Neural cell (in vitro differentiated cells): ENCODE results near the gene TPM1. TPM values are rescaled to one million over a fixed set of nuclear protein-coding genes. Genes with fewer than 3 reads are reported as not detected.

Source experiments
- H2AFZ ChIP-seq: fragments of 200-600, 300-800 bp; sonication (generic), shearing (Covaris generic); 2 replicates; pipeline ENCODE4 v1.6.0; 2014; ENCODE audit warnings: low read depth, mild to moderate bottlenecking, antibody characterized with exemption, low read length, moderate library complexity
- H3F3A ChIP-seq: fragments of 200-600 bp; shearing (Covaris generic); 2 replicates; pipeline ENCODE4 v1.6.1; 2016; ENCODE audit warnings: mild to moderate bottlenecking, moderate library complexity, mixed read lengths, antibody characterized with exemption, low read length; ENCODE audit not compliant: insufficient read depth, poor library complexity, severe bottlenecking
- H3K27ac ChIP-seq: fragments of 200-600, 300-800 bp; sonication (generic), shearing (Covaris generic); 2 replicates; pipeline ENCODE4 v1.5.1; 2014; ENCODE audit warnings: mild to moderate bottlenecking, low read length, moderate library complexity
- H3K27me3 ChIP-seq: fragments of 300-800, 200-600 bp; sonication (generic), shearing (Covaris generic); 2 replicates; pipeline ENCODE4 v1.6.0; 2014; ENCODE audit warnings: mild to moderate bottlenecking, low read depth, low read length, moderate library complexity; ENCODE audit not compliant: insufficient read depth
- H3K36me3 ChIP-seq: fragments of 300-800, 200-600 bp; sonication (generic), shearing (Covaris generic); 2 replicates; pipeline ENCODE4 v1.5.1; 2014; ENCODE audit warnings: mild to moderate bottlenecking, antibody characterized with exemption, low read length, moderate library complexity; ENCODE audit not compliant: insufficient read depth
- H3K4me2 ChIP-seq: fragments of 300-800, 200-600 bp; sonication (generic), shearing (Covaris generic); 2 replicates; pipeline ENCODE4 v1.6.0; 2014; ENCODE audit warnings: mild to moderate bottlenecking, low read length
- H3K4me3 ChIP-seq: fragments of 300-800, 200-600 bp; sonication (generic), shearing (Covaris generic); 2 replicates; pipeline ENCODE4 v1.5.1; 2014; ENCODE audit warnings: mild to moderate bottlenecking, low read length, moderate library complexity
- H3K79me2 ChIP-seq: fragments of 200-600 bp; shearing (Covaris generic); replicated peaks from 2 replicates; pipeline ENCODE4 v1.6.0; 2014; ENCODE audit warnings: mild to moderate bottlenecking, low read length, moderate library complexity; ENCODE audit not compliant: insufficient read depth
- H3K9ac ChIP-seq: fragments of 300-800, 200-600 bp; sonication (generic), shearing (Covaris generic); 2 replicates; pipeline ENCODE4 v1.6.1; 2016; ENCODE audit warnings: mild to moderate bottlenecking, low read length, mixed read lengths
- H3K9me2 ChIP-seq: fragments of 200-600 bp; shearing (Covaris generic); 2 replicates; pipeline ENCODE4 v1.6.1; 2016; ENCODE audit warnings: mild to moderate bottlenecking, low read length, mixed read lengths; ENCODE audit not compliant: insufficient read depth
- H3K9me3 ChIP-seq: fragments of 200-600, 300-800 bp; sonication (generic), shearing (Covaris generic); 2 replicates; pipeline ENCODE4 v1.6.1; 2016; ENCODE audit warnings: mild to moderate bottlenecking, mixed run types, low read length, moderate library complexity, mixed read lengths
- H4K20me1 ChIP-seq: fragments of 200-600 bp; shearing (Covaris generic); 2 replicates; pipeline ENCODE4 v1.6.1; 2016; ENCODE audit warnings: mild to moderate bottlenecking, mixed run types; ENCODE audit not compliant: insufficient read depth
- CTCF ChIP-seq: fragments of 450-650 bp; IDR thresholded peaks from 2 replicates; pipeline ENCODE4 v1.5.1; 2014; ENCODE audit warnings: antibody characterized with exemption, mild to moderate bottlenecking, moderate library complexity; ENCODE audit not compliant: poor library complexity, severe bottlenecking
- EP300 ChIP-seq: fragments of 450-650 bp; conservative IDR thresholded peaks from 2 replicates; pipeline ENCODE4 v1.6.1; 2014; ENCODE audit warnings: antibody characterized with exemption, mild to moderate bottlenecking, moderate library complexity; ENCODE audit not compliant: poor library complexity, severe bottlenecking
- EZH2 ChIP-seq: fragments of 200-600, 300-800 bp; shearing (Covaris generic), sonication (generic); IDR thresholded peaks from 2 replicates; pipeline ENCODE4 v1.6.1; 2014; ENCODE audit warnings: antibody characterized with exemption, low read length, borderline replicate concordance, mild to moderate bottlenecking; ENCODE audit not compliant: insufficient read depth, poor library complexity, severe bottlenecking
- MXI1 ChIP-seq: fragments of 450-650 bp; conservative IDR thresholded peaks from 2 replicates; pipeline ENCODE4 v1.6.1; 2014; ENCODE audit warnings: antibody characterized with exemption, mild to moderate bottlenecking; ENCODE audit not compliant: poor library complexity, severe bottlenecking
- POLR2AphosphoS5 ChIP-seq: IDR thresholded peaks from 2 replicates; pipeline ENCODE4 v1.6.1; 2012
- RAD21 ChIP-seq: fragments of 450-650 bp; conservative IDR thresholded peaks from 2 replicates; pipeline ENCODE4 v1.6.1; 2014; ENCODE audit warnings: antibody characterized with exemption, mild to moderate bottlenecking, moderate library complexity
- REST ChIP-seq: IDR thresholded peaks from 2 replicates; pipeline ENCODE4 v1.6.1; 2012; ENCODE audit warnings: borderline replicate concordance
- SMC3 ChIP-seq: fragments of 450-650 bp; conservative IDR thresholded peaks from 2 replicates; pipeline ENCODE4 v1.6.1; 2014; ENCODE audit warnings: antibody characterized with exemption, mild to moderate bottlenecking, moderate library complexity; ENCODE audit not compliant: poor library complexity
- TAF1 ChIP-seq: IDR thresholded peaks from 2 replicates; pipeline ENCODE4 v1.6.1; 2012; ENCODE audit warnings: low read depth
- polyA plus RNA-seq: library from polyadenylated mRNA; depleted of rRNA; stranded (reverse); fragments of >200 nt; gene quantifications from 2 replicates; pipeline ENCODE4 v1.2.3, GENCODE V29; 2014

The TPM1 gene
- polyA plus RNA-seq, 1 donor from 2014 or later: 254 TPM

- Histone ChIP-seq H3K36me3 (no peaks in the 10 kb centered on the region), H3K9me3 (no peaks in the 10 kb centered on the region), H3F3A (no peaks in the 10 kb centered on the region), H3K9ac (no peak overlapping the region), H3K27ac (no peak overlapping the region), H3K4me2 (no peak overlapping the region), H2AFZ (no peak overlapping the region), H3K4me3 (no peak overlapping the region), H3K9me2 (no peaks in the 10 kb centered on the region), H4K20me1 (no peaks in the 10 kb centered on the region), H3K27me3 (no peaks in the 10 kb centered on the region), H3K79me2 (no peaks in the 10 kb centered on the region)
- TF ChIP-seq MXI1 (no peak), TAF1 (no peak), SMC3 (no peak), POLR2AphosphoS5 (no peak), CTCF (no peak), EZH2 (no peak), EP300 (no peak), REST (no peak), RAD21 (no peak)
These were observed 41.8 kb upstream of the TPM1 start for GRCh38 chr15:63000706-63001105.

GRCh38 chr15:63004211-63004610 is 38.3 kb upstream of the TPM1 start:
- H3K9me2 ChIP-seq: no peaks in the 10 kb centered on the region
- no peak overlapping the region for H2AFZ ChIP-seq
- no peaks in the 10 kb centered on the region for H4K20me1 ChIP-seq
- H3K9me3 ChIP-seq: no peaks in the 10 kb centered on the region
- H3K27me3 ChIP-seq: no peaks in the 10 kb centered on the region
- no peak overlapping the region for H3K4me3 ChIP-seq
- no peaks in the 10 kb centered on the region for H3K79me2 ChIP-seq
- H3F3A ChIP-seq: no peaks in the 10 kb centered on the region
- no peak overlapping the region for H3K4me2 ChIP-seq
- H3K36me3 ChIP-seq: no peaks in the 10 kb centered on the region
- H3K9ac ChIP-seq: no peak overlapping the region
- peak overlapping the region; percentile 54 for H3K27ac ChIP-seq
- no peak for TF ChIP-seq RAD21
- TF ChIP-seq SMC3: no peak
- TF ChIP-seq CTCF: no peak
- no peak for TF ChIP-seq REST
- TF ChIP-seq POLR2AphosphoS5: no peak
- no peak for TF ChIP-seq TAF1
- TF ChIP-seq MXI1: no peak
- no peak for TF ChIP-seq EP300
- no peak for TF ChIP-seq EZH2
